ENCODE measurements around the gene SLC25A21. TPM values are rescaled to one million over a fixed set of nuclear protein-coding genes. Genes with fewer than 3 reads are reported as not detected.

The SLC25A21 gene
- total and polyA plus RNA-seq, 7 donors: 0.07 to 0.37 (median 0.18) TPM; not detected in 1

DNA sequence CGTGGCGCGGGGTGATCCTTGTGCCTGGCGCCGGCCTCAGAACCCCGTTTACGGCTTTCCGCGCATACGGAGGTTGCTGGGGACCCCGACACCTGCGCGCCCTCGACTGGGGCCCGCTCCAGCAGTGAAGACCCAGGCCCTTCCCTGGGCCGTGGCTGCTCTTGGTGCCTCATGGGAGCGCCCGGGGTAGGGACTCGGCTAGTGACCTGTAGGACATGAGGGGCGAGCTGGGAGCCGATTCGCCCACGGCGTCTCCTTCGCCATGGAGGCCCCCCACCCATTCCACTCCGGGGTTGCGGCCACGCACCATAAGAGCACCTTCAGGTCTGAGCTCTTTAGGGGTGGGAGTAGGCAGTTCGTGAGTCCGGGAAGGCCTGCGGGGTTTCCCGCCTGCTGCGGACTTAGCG is 525.0 kb downstream of the SLC25A21 start:
- peak in 1 of 4 donors; percentile 45 for ATAC-seq
- H3K4me3 ChIP-seq: peak overlapping the region; percentile 59
- intact Hi-C loops (cut with DNase I): loop anchor here in 1 of 2 donors (5.0 kb wide), 2 partner anchors 295 to 505 kb away; no protein-coding TSS in a partner anchor
- H3K27me3 ChIP-seq (ENCODE audit: insufficient read depth in 3 of 3, low read length in 2 of 3): peaks cover 4 to 84% (median 25%) of the 10 kb centered on the region in 3 donors
- no peak overlapping the region for H3K27ac ChIP-seq
- TF ChIP-seq, protein P1, sequence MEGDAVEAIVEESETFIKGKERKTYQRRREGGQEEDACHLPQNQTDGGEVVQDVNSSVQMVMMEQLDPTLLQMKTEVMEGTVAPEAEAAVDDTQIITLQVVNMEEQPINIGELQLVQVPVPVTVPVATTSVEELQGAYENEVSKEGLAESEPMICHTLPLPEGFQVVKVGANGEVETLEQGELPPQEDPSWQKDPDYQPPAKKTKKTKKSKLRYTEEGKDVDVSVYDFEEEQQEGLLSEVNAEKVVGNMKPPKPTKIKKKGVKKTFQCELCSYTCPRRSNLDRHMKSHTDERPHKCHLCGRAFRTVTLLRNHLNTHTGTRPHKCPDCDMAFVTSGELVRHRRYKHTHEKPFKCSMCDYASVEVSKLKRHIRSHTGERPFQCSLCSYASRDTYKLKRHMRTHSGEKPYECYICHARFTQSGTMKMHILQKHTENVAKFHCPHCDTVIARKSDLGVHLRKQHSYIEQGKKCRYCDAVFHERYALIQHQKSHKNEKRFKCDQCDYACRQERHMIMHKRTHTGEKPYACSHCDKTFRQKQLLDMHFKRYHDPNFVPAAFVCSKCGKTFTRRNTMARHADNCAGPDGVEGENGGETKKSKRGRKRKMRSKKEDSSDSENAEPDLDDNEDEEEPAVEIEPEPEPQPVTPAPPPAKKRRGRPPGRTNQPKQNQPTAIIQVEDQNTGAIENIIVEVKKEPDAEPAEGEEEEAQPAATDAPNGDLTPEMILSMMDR (IDR thresholded peaks at IDR 0.05): no peak
- H3K36me3 ChIP-seq (ENCODE audit: insufficient read depth in 1 of 2, low read depth in 1 of 2): no peaks in the 10 kb centered on the region
- 1 to 2% (median 2%) methylated on average over 25 to 34 of the region's 34 CpGs for WGBS, 3 donors
- no peaks in the 10 kb centered on the region for H3K9me3 ChIP-seq
- H3K4me1 ChIP-seq: peaks cover 17% of the 10 kb centered on the region
- DNase-seq: no peak

DNA sequence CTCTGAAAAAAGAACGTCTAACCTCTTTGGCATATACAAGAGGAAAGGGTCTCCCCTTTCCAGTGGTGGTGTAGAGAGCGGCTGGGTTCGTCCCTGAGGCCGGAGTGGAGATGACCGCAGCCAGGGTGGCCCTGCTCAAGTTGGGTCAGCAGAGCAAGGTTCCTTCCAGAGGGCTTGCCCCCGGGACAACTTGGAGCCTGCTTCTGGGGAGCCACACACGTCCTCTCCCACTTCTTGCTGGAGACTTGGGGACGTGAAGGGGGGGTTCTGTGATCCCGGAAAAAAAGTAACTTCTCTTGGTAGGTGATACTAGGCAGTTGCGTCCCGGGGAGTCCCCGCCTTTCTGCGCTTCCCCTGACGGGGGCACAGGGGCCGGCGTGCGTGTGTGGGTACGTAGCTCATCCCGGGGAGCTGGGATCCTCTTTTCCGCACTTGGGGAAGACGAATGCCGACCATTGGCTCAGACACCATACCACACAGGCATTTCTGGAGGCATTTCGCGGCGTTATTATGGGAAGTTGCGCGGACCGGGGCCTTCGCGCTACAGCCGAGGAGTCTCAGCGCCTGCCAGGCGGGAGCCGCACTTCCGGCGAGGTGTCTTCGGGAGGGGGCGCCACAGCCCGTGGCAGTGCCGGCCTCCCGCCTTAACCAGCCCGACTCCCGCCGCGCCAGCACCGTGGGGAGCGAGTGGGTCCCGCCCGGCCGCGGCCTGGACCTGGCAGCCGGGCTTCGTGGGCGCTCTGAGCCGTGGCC is 525.6 kb downstream of the SLC25A21 start:
- Histone ChIP-seq H3K27me3 (ENCODE audit: insufficient read depth in 3 of 3, low read length in 2 of 3) (peaks cover 4 to 83% (median 25%) of the 10 kb centered on the region in 3 donors), H3K36me3 (ENCODE audit: insufficient read depth in 1 of 2, low read depth in 1 of 2) (no peaks in the 10 kb centered on the region), H3K9me3 (no peaks in the 10 kb centered on the region), H3K4me3 (peak overlapping the region; percentile 59), H3K4me1 (peaks cover 17% of the 10 kb centered on the region), H3K27ac (no peak overlapping the region)
- DNase-seq (peak in 1 of 2 donors; percentile 70), ATAC-seq (peak; percentile 55 to 79 (median 70))
- WGBS, 3 donors: 4 to 5% (median 4%) methylated on average over 52 to 55 of the region's 55 CpGs
- intact Hi-C loops (cut with DNase I): loop anchor here in 1 of 2 donors (5.0 kb wide), 2 partner anchors 295 to 505 kb away; no protein-coding TSS in a partner anchor
- TF ChIP-seq, protein P1 (IDR thresholded peaks at IDR 0.05): no peak

DNA sequence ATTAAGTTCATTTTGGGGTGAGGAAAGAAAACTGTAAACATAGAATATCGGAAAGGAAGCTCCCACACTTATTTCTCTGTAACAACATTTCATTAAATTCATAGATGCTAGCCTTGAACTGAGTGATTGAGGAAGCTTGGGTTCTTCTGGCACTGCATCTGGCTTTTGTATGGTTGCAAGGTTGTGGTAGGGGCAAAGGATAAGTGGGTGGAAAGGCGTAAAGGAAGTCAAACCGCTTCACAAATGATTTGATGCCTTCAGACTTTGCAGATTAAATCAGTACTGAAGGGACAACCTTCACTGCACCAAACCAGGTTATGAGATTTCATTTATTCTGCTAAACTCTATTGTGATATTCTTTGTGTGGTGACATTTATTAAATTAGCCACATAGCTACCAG is 538.8 kb downstream of the SLC25A21 start:
- no peak for DNase-seq
- no peak overlapping the region for H3K4me3 ChIP-seq
- TF ChIP-seq, protein P1 (IDR thresholded peaks at IDR 0.05): no peak
- intact Hi-C loops (cut with DNase I): no loop called here
- 81 to 85% (median 84%) methylated on average over 3 of the region's 3 CpGs for WGBS, 3 donors
- H3K4me1 ChIP-seq: no peaks in the 10 kb centered on the region
- peaks cover 0 to 16% (median 8%) of the 10 kb centered on the region in 3 donors for H3K27me3 ChIP-seq (ENCODE audit: insufficient read depth in 3 of 3, low read length in 2 of 3)
- H3K27ac ChIP-seq: no peak overlapping the region
- H3K9me3 ChIP-seq: no peaks in the 10 kb centered on the region
- no peak for ATAC-seq
- H3K36me3 ChIP-seq (ENCODE audit: insufficient read depth in 1 of 2, low read depth in 1 of 2): no peaks in the 10 kb centered on the region

Other genes starting within 250 kb of the SLC25A21 start
- 1 to 10 TPM; 5.1 to 5.6 (median 5.3) TPM for gene MIPOL1, start 25.3 kb upstream of the SLC25A21 start, total RNA-seq
- 1 to 10 TPM in 1 of 3 donors, under 1 TPM in 2; 0.77 to 2.6 (median 0.96) TPM for gene MIPOL1, start 25.3 kb upstream of the SLC25A21 start, polyA plus RNA-seq

Measured in psoas muscle (tissue), 8 donors.